ENCODE data around the gene PLEKHA6.
A peak's percentile ranks its signal among the peaks of the same experiment; 100 is the strongest.

The PLEKHA6 gene, protein sequence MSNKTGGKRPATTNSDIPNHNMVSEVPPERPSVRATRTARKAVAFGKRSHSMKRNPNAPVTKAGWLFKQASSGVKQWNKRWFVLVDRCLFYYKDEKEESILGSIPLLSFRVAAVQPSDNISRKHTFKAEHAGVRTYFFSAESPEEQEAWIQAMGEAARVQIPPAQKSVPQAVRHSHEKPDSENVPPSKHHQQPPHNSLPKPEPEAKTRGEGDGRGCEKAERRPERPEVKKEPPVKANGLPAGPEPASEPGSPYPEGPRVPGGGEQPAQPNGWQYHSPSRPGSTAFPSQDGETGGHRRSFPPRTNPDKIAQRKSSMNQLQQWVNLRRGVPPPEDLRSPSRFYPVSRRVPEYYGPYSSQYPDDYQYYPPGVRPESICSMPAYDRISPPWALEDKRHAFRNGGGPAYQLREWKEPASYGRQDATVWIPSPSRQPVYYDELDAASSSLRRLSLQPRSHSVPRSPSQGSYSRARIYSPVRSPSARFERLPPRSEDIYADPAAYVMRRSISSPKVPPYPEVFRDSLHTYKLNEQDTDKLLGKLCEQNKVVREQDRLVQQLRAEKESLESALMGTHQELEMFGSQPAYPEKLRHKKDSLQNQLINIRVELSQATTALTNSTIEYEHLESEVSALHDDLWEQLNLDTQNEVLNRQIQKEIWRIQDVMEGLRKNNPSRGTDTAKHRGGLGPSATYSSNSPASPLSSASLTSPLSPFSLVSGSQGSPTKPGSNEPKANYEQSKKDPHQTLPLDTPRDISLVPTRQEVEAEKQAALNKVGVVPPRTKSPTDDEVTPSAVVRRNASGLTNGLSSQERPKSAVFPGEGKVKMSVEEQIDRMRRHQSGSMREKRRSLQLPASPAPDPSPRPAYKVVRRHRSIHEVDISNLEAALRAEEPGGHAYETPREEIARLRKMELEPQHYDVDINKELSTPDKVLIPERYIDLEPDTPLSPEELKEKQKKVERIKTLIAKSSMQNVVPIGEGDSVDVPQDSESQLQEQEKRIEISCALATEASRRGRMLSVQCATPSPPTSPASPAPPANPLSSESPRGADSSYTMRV

DNA sequence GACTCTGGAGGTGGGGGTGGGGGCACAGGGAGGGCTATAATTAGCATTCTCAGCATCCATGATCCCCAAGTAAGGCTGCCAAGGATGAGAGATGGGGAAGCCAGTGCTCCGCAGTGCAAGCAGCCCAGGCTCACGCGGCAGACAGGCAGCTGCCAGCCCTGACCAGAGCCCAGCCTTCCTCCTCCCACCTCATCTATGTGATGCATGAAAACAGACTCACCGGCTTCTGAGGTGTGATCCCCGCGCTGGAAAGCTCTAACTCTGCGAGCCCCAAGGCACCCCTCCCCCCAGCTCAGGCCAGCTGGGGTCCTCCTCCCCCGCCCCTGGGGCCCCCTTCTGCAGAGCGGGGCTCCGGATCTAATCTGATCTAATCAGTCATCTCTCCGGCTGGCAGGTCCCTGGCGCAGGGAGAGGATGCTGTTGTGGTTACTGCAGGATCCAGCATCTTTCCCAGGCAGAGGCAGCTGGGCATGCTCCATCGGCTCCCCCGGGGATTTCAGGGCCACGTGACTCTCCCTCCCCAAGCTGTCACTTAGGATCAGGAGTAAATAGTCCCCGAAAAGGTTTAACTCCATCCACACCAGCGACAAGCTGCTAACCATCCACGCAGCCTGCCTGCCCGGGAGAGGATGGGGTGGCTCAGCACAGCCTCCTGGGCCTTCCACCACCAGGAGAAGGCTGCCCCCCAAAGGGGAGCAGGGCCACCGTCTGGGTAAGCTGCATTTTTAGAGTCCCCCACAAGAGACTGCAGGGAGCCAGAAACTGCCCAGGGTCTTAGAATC is at the start of gene PLEKHA6:
TSS of gene PLEKHA6 (minus strand) at position 456 of the 782 bp plus-strand sequence. CDS start 86,202 bp downstream, outside the sequence.
- DNase-seq, result no peak

DNA sequence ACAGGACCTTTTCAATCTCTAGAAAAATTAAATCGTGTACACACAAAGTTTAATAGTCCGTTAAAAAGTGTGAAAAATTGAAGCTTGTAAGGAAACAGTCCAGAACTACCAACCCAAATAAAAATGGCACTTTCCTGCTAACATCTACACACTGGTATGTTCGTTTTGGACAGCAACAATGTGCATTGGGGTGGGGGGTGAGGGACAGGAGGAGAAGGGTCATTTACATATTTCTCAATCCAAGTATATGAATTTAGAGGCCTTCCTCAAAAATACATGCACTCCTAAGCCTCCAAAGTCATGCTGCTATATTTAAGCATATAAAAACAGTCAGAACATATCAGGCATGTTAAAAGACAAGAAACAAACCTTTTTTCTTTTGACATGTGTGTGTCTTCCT is 49.4 kb upstream of the PLEKHA6 start:
- DNase-seq, result no peak

DNA sequence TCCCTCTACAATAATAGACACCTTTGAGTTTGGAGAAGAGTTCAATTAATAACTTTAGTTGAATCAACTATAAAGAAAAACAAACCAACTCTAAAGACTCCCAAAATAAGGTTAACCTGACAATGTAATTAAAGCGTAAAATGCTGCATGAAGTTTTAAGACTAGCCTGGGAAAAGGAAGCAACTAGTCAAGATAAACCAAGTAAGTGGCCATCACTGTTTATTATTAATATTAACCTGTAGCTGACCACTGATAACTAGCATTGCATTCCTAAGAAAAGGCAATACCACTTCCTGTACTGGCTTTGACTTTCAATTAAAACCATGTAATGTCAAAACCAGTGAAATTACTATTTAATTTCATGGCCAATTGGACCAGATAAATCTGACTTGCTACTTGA is 48.9 kb upstream of the PLEKHA6 start:
- DNase-seq, result no peak

DNA sequence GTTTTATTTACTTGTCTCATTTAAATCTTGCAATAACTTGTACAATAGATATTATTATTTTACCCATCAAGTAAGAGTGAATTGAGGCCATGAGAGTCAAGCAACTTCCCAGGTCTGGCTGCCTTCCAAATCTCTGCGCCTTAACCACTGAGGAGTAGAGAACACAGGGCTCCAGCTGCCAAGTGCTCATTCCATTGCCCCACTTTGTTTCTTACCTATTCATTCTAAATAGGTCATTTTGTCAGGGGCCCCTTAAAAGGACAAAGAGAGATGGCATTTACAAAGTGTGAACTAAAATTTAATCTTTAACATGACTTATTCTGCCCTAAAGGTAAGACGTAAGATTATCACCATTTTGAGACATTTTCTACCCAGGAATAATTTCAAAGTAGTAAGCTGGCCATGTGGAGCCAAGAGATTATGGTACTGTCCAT is 48.4 kb upstream of the PLEKHA6 start:
- DNase-seq, result no peak

DNA sequence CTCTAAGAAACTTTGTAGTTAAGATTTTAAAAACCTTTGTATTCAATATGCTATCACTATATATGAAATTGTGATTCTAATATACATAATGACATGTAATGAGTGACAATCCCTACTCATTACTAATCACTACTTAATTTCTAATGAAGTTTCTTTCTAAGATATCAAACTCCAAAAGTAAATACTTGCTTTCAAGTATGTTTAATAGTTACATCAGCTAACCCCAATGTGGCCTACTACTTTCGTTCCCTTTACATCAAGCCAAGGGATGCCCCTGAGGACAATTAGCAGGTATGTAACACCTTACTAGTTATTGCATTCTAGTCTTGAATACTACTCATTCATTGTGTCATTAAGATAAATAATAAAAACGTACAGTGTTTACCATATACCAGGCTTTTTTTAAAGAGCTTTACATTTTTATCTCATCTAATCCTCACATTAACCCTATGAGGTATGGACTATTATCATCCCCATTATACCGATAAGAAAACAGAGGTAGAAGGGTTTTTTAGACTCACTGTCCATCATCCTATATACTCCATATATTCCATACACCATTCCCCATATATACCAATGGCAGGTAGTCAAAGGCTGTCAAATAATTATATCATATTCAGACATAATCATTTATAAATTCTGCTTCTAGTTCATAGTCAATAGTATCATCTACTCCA is 47.7 kb upstream of the PLEKHA6 start:
- no peak for DNase-seq

DNA sequence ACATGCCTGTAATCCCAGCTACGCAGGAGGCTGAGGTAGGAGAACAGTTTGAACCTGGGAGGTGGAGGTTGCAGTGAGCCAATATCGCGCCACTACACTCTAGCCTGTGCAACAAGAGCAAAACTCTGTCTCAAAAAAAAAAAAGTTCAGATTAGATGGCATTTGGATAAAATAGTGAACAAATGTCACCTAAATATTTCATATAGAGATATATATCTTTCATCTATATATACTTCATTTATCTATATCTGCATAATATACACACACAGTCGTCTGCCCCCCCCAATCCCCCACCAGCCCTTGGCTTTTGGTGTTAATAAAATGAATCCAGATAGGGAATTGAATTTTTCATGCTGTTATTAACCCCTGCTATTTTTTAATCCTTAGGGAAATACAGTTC is 46.9 kb upstream of the PLEKHA6 start:
- no peak for DNase-seq

DNA sequence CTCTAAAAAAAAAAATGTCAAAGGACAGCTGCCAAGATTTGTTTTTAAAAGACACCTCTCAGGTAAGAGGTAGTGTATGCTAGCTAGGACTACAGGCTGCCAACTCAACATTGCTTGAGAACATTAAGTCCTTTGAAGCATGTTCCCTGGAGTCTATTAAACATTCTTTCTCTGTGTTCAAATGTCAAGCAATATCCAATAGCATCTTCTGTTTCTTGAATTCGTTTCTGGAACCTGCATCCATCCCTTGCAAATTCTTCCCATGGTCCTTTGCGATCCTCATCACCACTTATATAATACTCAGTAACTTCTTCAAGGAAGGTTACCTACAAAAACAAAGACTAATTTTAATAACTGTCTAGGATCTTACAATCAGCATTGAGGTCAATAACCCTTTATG is 46.3 kb upstream of the PLEKHA6 start:
- no peak for DNase-seq

DNA sequence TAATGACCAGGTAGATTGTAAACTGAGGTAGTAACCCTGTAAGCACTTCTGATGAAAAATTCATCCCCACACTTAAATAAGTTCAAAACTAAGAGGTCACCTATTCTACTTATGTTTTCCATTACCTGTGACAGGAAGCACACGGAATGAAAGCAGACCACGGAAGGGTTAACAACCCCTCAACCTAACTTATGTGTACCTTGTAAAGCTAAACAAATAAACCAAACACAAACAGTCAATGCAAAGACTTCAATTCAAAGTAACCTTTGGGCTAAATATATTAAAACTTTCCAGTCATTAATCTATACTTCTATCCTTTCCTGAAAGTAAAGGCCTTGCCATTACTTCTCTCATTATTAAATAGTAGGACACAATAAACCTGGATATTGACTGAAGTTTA is 44.9 kb upstream of the PLEKHA6 start:
- no peak for DNase-seq

DNA sequence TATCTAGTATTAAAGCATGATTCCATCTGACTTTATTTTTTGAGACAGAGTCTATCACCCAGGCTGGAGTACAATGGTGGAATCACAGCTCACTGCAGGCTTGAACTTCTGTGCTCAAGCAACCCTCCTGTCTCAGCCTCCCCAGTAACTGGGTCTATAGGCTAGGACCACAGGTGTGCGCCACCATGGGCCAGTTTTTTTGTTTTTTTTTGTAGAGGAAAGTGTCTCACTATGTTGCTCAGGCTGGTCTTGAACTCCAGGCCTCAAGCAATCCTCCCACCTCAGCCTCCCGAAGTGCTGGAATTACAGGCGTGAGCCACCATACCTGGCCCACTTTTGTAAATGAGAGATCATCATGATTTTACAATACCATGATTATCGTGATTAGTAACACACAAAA is 42.7 kb upstream of the PLEKHA6 start:
- no peak for DNase-seq

DNA sequence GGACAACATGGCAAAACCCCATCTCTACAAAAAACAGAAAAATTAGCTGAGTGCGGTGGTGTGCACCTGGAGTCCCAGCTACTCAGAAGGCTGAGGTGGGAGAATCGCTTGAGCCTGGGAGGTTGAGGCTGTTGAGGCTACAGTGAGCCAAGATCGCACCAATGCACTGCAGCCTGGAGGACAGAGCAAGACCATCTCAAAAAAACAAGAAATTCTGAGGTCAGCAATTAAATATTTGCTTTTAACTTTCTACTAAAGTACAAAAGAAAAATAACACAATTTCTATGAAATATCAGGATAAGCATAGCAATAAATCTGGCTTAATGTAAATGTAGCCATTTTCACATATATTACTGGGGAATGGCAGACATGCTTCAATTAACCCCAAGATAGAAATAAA is 42.0 kb upstream of the PLEKHA6 start:
- no peak for DNase-seq

DNA sequence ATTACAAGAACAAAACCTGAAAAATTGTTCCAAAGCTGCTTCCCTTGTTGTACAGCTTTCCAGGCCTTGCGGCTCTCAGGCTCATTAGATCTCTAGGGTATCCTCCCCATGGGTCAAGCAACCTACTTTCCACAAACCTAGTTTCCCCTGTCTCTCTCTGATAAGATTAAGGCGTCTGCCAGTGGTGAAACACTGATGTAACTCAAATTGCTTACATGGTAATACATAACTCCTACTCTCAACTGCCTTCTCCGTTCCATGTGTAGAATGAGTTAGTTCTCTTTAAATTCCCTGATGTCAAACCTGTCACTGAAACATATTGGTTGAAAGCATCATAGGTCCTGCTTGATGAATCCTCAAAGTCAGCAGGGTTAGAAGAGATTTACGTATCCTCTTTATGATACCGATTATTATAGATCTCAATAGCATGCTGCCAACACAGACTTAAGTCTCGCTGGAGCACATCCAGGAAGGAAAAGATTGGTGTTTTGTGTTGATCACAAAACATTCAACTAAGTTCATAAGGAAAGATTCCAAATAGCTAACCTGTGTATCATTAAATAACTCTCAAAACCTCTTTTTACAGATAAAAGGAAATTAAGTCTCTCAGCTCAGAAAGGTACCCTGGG is 41.3 kb upstream of the PLEKHA6 start:
- no peak for DNase-seq

DNA sequence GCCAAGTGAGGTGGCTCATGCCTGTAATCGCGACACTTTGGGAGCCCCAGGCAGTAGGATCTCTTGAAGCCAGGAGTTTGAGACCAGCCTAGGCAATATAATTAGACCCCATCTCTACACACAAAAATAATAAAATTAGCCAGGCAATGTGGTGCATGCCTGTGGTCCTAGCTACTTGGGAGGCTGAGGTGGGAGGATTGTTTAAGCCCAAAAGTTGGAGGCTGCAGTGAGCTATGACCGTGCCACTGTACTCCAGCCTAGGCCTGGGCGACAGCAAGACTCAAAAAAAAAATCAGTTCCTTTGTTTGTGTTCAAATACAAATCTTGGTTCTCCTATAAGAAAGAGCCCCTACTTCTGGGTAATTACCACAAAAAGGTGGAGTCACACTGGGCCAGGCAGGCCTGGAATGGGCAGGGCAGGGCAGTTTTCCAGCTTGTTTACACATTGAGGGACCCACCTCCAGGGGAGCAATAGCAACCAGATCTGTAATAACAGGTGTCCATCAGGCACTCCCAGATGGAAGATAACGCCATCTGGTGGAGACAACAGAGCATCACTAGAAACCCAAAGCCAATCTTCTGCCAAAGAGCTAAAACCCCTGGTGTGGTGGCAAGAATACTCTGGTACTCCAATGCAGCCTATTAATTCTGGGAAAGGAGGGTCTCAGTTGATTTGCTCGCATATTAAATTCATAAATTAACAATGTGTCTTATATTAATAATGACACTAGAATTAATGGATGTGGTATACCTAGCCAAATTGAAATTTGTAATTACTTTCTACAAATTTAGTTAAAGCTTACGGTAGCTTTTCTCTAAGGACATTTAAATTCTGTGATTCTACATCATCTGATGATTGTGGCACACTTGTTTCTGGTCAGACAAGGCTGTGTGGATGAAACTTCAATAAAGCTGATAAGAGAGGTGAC is 38.7 kb upstream of the PLEKHA6 start:
- peak; percentile 63 for DNase-seq

DNA sequence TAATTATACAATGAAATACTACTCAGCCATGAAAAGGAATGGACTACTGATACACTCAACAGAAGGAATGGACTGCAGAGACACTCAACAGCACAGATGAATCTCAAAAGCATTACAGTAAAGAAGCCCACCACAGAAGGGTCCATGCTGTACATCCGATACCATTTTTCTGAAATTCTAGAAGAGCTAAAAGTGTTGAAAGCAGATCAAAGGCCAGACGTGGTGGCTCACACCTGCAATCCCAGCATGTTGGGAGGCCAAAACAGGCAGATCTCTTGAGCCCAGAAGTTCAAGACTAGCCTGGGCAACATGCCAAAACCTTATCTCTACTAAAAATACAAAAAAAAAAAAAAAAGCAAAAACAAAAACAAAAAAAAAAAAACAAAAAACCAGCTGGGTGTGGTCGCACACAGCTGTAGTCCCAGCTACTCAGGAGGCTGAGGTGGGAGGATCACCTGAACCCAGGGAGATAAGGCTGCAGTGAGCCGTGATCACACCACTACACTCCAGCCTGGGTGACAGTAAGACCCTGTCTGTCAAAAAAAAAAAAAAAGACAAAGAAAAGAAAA is 36.4 kb upstream of the PLEKHA6 start:
- DNase-seq, result no peak

DNA sequence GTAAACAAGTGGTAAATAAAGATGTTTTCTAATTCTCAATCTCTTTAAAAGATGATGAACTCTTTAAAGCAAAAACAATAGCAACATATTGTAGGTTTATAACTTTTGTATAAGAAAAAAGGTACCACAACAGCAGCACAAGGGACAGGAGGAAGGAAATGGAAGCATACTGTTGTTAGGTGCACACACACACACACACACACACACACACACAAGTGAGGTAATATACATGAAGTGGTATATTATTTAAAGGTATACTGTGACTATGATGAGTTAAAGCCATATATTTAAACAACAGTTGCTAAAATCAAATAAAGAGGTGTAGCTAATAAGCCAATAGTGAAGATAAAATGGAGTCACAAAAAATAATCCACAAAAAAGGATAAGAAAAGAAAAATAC is 31.9 kb upstream of the PLEKHA6 start:
- DNase-seq, result no peak

DNA sequence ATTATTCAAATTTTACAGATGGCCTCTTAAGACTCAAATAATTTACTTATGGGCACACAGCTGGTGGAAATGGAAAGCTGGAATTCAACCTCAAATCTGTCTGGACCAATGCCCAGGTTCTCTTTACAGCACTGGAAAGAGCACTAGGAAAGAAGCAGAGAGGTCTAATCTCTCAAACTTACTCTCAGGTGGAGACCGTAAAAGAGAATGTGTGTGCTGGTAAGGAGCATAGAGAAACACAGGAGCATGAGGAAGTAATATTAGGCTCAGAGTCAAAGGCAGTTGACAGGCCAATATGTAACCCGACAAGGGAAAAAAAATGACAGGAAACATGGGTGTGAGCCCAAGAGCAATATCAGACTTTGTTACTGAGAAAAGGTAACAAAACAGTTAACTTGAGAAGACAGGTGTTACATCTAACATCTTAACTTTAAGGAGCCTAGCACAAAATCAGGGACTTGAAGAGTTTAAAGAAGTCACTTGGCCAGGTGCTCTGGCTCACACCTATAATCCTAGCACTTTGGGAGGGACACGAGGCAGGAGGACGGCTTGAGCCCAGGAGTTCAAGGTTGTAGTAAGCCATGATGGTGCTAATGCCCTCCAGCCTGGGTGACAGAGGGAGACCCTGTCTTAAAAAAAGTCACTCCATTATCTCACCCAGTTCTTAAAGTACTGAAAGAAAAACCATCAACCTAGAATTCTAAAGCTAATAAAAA is 31.2 kb upstream of the PLEKHA6 start:
- no peak for DNase-seq

DNA sequence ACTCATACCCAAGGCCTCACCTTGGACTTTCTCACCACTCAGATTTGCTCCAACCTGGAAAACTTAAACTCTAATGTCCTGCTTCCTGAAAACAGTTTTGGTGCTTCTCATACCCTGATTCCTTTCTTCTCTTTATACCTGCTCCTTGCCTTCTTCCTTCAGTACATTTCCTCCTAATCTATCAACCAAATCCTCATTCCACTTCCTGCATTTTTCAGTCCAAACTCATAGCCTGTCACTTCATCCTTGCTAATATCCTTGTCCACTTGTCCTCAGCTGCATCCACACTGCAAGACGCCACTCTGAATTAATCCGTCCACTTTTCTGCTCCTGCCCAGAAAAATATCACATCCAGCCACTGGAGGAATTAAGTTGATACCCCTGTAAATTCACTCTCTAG is 26.0 kb upstream of the PLEKHA6 start:
- DNase-seq, result no peak

DNA sequence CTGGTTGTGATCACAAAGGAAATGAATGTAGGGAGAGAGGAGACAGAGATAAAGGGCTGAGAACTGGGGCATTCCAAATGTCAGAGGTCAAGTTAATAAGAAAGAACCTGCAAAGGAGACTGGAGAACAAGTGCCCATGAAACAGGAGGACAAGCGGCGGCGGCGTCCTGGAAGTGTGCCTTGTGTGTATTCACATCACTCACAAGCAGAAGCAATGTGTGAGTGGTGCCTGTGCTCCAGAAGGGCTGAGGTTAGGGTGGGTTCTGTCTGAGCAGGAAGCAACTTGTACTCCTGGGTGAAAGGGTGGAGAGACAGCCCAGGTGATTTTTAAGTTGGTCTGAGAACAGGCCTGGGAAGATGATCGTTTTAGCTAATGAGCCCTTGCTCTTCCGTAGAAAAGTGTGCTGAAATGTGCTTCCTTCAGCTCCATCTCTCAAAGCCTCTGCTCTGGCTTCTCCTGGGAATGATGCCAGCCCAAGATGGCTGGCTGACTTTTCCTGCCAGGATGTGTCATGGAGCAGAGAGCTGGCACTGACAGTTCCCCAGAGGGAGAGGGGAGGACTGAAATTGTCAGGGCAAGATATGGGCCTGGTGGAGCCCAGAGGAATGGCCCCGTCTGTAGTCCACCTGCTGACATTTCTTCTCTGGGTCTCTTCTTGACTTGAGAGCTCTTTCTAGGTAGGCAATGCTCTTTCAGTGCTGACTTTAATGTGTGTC is 25.1 kb upstream of the PLEKHA6 start:
- no peak for DNase-seq

DNA sequence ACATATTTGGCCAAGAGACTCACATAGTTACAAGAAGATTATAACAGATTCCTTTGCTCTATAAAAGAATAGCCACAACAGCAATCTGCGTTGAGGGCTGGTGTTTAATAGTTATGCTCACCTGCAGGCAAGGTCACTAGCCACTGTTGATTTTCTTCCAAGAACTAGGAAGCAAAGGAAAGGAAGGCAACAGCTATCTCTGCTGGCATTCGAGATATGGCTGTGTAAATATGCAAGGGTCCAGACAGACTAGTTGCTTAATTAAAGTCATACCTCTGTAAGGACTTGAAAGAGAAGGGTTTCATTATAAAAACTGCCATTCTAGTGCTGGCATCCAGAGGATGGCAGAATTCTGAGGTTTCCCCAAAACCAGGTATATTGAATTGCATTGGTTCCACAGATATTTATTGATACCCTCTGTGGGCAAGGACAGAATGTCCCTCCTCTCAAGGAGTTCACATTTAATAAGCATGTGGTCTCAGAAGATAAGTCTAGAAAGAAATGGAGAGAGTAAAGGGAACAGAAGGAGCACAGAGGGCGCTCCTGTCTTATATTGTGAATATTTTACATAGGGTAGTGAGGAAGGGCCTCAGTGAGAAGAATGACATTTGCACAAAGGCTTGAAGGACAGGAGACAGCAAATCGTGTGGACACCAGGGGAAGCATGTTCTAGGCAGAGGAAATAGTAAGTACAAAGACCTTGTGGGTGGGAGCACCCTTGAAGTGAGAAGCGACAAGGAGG is 23.6 kb upstream of the PLEKHA6 start:
- DNase-seq, result no peak
